SH-SY5Y (cell line): ENCODE measurements around the gene ENAH.

Source experiments
- GATA2 ChIP-seq: IDR thresholded peaks from 2 replicates; pipeline ENCODE4 v1.6.1; 2011; ENCODE audit warnings: mild to moderate bottlenecking, low read depth, low read length
- GATA3 ChIP-seq: IDR thresholded peaks from 2 replicates; pipeline ENCODE4 v1.6.1; 2011; ENCODE audit warnings: low read depth, mild to moderate bottlenecking, low read length, moderate library complexity

DNA sequence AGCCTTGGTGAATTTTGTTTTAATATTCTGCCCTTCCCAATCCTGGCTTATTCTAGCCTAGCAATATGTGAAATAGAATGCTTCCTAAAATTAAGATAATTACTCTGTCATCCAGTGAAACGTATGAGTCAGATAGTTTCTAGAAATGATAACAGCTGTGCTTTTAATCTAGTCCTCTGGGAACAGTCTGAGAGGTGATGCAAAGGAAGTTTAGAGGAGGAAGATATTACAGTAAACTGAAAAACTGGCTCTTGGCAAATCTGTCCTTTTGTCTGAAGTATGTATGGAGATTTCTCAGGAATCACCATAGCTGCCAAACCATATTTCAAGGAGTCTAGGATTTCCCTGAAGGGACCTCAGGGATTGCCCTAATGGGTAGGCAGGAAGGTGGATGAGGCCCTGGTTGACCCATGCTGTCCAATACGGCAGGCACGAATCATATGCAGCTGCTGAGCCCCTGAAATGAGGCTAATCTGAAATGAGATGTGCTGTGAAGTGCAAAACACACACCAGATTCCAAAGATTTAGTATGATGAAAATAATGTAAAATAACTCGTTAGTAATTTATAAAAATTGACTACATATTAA is 154.3 kb downstream of the ENAH start:
- no peak for TF ChIP-seq GATA2
- no peak for TF ChIP-seq GATA3
